C4-2B (cell line): Measurements from ENCODE around the gene C20orf141.

Experiments used
- H3K27ac ChIP-seq: fragments of 450-650 bp; 2 replicates; pipeline ENCODE4 v1.5.1; 2017
- ZFX ChIP-seq: fragments of 450-650 bp; IDR thresholded peaks from 2 replicates; pipeline ENCODE4 v1.6.1; 2017
- TF ChIP-seq, protein P1 (sequence below): fragments of 450-650 bp; conservative IDR thresholded peaks from 2 replicates; pipeline ENCODE4 v1.5.1; 2017; ENCODE audit warnings: mild to moderate bottlenecking

C20orf141 gene

GRCh38 chr20:2816583-2817340, 2.0 kb downstream of the C20orf141 start:
- TF ChIP-seq, protein P1, sequence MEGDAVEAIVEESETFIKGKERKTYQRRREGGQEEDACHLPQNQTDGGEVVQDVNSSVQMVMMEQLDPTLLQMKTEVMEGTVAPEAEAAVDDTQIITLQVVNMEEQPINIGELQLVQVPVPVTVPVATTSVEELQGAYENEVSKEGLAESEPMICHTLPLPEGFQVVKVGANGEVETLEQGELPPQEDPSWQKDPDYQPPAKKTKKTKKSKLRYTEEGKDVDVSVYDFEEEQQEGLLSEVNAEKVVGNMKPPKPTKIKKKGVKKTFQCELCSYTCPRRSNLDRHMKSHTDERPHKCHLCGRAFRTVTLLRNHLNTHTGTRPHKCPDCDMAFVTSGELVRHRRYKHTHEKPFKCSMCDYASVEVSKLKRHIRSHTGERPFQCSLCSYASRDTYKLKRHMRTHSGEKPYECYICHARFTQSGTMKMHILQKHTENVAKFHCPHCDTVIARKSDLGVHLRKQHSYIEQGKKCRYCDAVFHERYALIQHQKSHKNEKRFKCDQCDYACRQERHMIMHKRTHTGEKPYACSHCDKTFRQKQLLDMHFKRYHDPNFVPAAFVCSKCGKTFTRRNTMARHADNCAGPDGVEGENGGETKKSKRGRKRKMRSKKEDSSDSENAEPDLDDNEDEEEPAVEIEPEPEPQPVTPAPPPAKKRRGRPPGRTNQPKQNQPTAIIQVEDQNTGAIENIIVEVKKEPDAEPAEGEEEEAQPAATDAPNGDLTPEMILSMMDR: no peak
- TF ChIP-seq ZFX: no peak
- no peak overlapping the region for H3K27ac ChIP-seq

GRCh38 chr20:2817341-2817726, 2.5 kb downstream of the C20orf141 start:
- no peak for TF ChIP-seq ZFX
- TF ChIP-seq, protein P1: no peak
- no peak overlapping the region for H3K27ac ChIP-seq

GRCh38 chr20:2817891-2818595, 3.3 kb downstream of the C20orf141 start:
- TF ChIP-seq, protein P1: no peak
- TF ChIP-seq ZFX: no peak
- H3K27ac ChIP-seq: no peak overlapping the region

DNA sequence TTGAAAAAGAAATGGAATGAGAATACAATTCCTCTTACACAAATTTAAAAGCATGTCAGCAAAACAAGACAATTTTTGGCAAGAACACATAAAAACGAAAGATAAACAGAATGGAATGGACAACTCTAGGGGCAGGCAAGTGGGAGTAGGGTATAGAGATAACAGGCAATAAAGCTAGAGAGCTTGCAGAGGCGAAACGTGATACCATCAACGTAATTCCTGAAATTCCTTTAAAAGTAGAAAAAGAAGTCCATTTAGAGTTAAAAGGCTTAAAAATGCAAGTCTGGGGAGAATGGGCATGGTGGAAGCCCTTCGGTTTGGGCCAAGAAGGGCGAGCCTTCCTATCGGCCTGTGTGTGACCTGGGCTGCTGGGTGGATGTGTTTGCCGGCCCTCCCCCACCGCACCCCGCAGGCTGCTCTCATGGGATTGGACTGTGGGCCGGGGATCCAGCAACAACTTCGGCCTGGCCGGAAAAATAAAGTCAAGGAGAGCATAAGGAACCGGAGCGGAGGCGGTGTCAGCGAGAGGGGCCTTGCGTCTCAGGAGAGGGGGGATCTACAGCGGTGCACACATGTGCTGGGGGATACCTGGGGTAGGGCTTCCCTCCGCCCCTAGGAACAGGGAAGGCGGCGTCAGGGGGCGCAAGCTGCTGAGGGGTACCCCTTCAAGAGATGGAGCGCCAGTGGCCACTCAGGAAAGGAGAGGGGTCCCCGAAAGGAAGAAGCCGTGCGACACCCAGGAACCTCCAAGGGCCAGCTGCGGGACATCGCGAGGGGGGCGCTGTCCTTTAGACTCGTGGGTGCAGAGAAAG, 5.5 kb downstream of the C20orf141 start:
- TF ChIP-seq ZFX: no peak
- TF ChIP-seq, protein P1: no peak

GRCh38 chr20:2820896-2821869, 6.4 kb downstream of the C20orf141 start:
- no peak overlapping the region for H3K27ac ChIP-seq
- no peak for TF ChIP-seq ZFX
- TF ChIP-seq, protein P1: no peak

More for the DNA sequence above, 5.5 kb downstream of the C20orf141 start:
- H3K27ac ChIP-seq: no peak overlapping the region

GRCh38 chr20:2822073-2822472, 7.3 kb downstream of the C20orf141 start:
- no peak overlapping the region for H3K27ac ChIP-seq
- TF ChIP-seq ZFX: no peak
- TF ChIP-seq, protein P1: no peak
